Fibroblast of peridontal ligament (primary cell): Measurements from ENCODE around the gene TRAF3IP1.
"Not testable (repeated sequence)": the region's sequence is repeated elsewhere in the genome, so short reads cannot be mapped to it uniquely, and the experiment has no call there.

ENCODE experiments used
- DNase-seq: peaks from one replicate; pipeline ENCODE4 v3.0.0-alpha.2; 2010; ENCODE audit errors: extremely low read depth

Gene TRAF3IP1

DNA sequence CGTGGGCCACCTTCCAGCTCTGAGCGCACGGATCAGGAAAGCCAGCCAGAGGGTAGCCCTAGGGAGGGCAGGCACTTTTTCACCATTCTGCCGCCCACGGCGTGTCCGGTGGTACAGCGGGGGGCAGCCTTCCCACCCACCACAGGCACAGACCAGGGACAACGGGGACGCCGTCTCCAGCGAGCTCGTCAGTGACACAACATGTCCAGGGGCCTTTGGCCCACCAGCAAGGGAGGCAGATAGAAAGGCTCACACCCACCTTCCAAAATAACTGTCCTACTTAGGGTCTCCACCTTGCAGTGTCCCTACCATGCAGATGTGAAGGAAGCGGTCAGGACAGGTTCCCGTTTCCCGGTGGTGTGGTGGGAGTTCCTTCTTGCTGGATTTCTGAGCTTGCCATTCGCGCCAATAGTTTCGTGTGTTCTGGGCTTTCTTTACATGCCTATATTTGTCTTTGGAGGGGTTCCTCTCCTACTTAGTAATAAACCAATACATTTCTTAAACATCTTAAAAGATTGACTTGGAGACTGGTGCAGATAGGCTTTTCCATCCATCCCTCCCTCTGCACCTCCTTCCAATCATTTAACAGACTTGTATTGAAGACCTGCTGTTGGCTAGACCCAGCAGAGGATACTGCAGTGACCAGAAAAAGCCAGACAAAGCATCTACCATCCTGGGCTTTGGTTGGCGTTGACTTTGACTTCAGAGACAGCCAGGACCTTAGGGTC is 107.3 kb downstream of the TRAF3IP1 start:
- peak; percentile 36 for DNase-seq

DNA sequence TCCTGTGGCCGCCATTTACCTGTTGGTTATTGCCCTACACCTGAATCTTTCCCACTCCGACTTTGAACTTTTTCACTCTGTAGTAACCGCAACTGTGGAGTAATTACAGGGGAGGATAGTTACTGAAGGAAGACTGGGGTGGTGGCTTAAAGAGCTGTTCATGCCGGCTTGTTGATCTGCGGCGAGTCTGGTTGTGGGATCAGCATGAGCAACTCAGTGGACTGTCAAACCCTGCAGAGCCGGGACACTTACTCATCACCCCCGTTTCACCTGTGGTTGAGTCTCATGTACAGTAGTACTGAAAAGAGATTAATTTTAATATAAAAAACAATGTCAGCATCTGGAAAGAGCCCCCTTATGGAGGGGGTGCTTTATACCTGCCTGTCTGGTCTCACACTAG is 108.5 kb downstream of the TRAF3IP1 start:
- no peak for DNase-seq

DNA sequence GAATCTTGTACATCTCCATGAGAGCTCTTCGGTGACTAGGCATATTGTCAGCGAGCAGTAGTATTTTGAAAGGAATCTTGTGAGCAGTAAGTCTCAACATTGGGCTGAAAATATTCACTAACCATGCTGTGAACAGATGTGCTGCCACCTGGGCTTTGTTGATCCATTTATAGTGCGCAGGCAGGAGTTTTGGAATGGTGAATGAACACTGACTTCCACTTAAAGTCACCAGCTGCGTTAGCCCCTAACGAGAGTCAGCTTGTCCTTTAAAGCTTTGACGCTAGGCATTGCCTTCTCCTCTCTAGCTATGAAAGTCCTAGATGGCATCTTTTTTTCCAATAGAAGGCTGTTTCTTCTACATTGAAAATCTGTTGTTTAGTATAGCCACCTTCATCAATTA is 110.5 kb downstream of the TRAF3IP1 start:
- DNase-seq: no peak

DNA sequence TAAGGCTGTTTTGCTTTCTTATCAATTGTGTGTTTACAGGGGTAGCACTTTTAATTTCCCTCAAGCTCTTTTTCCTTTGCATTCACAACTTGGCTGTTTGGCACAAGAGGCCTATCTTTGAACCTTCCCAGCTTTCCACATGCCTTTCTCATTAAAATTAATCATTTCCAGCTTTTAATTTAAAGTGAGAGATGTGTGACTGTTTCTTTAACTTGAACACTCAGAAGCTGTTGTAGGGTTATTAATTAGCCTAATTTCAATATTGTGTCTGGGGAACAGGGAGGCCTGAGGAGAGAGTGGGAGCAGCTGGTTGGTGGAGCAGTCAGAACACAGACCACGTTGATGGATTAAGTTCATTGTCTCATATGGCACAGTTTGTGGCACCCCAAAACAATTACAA is 111.1 kb downstream of the TRAF3IP1 start:
- peak; percentile 33 for DNase-seq

DNA sequence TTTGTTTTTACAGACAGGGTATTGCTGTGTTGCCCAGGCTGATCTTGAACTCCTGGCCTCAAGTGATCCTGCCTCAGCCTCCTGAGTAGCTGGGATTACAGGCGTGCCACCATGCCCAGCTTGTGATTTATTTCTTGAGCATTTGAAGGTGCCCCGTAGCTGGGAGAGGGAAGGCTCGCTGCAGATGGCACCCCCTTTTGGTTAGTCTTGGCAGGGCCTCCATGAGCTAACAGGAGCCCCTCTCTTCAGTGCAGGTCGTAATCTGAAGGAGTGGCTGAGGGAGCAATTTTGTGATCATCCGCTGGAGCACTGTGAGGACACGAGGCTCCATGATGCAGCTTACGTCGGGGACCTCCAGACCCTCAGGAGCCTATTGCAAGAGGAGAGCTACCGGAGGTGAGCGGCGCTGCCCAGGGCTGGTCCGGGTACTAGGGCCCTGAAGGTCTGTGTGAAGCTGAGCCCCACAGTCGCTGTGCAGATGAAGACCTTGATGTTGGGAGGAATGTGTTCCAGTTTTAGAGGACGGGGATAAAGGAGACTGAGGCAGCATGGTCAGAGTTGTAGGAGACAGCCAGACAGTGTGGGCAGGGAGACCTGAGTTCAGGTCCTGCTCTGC is 113.1 kb downstream of the TRAF3IP1 start:
- no peak for DNase-seq

DNA sequence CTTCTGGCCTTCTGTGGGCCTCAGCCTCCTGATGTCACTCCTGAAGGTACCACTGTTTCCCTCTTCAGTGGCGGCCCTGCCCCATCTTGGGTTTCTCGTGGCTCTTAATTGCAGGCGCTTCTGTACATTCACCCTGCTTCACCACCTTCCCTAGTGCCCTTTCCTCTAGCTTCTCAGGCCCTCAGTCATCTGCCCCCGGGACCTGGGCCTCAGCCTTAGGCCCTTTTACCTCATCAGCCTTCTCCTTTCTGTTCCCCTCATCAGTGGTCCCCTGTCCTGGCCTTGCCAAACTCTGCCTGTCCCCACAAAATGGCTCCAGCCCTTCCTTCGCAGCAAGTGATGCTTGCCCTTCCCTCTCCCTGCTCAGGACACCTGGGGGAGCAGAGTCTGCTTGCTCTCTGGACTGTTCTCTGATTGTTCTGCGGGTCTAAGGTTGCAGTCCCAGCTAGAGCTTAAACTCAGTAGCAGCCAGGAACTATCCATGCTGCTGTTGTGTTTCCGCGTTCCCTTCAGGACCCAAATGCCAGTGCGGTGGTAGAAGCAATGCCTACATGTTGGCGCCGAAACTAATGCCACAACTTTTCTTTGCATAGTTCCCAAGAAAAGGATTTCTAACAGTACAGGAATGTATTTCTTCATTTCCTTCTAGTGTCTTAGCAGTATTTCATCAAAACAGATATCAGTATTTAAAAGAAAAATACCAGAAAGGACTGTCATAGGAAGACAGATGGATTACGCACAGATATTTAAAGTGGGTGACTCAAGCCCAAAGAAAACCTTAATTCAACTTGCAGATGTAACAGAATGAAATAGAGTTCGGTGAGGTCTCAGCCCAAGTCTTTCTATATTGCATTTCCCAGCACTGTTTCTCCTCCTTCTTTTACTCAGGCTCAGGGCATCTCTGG is 113.9 kb downstream of the TRAF3IP1 start:
- DNase-seq: peak; percentile 98

DNA sequence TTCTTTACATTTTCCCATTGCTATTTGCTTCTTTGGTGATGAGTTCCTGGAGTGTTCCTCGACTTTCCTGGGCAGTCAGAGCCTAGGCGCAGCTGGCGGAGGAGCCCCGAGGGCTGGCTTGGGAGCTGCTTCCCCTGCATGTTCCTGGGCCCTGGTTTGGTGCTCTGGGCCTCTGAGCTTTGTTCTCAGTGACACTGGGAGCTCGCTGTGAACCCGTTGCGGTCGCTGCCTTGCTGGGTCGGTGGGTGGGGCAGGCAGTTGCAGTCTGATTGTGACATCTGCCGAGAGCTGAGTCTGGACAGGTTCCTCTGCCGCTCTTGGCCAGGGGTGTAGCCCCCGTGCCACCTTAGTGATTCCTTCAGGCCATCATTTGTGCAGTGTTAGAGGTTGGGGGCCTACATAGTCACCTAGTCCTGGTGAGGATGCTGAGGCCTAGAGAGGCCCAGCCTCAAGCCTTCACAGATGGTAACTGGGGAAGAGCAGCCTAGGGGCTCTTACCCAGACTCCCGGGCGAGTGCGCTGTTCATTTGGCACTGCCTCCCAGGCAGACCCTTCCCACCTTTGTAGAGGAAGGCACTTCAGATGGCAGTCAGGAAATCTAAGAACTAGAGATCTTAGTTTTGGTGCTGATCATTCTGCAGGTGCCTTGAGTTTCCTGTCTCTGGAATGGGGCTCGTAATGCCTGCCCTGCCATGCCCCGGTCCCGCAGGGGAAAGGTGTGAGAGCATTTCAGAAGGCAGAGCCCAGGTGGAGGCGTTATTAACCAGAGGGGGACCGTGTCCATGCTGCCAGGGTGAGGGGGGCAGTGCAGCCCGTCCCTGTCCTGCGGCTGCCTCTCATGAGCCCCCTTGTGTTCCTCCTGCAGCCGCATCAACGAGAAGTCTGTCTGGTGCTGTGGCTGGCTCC is 114.8 kb downstream of the TRAF3IP1 start:
- DNase-seq: no peak

DNA sequence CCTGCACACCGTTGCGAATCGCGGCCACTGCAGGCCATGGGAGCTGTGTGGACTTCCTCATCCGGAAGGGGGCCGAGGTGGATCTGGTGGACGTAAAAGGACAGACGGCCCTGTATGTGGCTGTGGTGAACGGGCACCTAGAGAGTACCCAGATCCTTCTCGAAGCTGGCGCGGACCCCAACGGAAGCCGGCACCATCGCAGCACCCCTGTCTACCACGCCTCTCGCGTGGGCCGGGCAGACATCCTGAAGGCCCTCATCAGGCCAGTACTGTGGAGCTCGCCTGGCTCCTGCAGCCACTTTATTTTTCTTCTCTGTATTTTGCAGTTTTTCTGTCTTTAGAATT is 115.4 kb downstream of the TRAF3IP1 start:
- DNase-seq: no peak

DNA sequence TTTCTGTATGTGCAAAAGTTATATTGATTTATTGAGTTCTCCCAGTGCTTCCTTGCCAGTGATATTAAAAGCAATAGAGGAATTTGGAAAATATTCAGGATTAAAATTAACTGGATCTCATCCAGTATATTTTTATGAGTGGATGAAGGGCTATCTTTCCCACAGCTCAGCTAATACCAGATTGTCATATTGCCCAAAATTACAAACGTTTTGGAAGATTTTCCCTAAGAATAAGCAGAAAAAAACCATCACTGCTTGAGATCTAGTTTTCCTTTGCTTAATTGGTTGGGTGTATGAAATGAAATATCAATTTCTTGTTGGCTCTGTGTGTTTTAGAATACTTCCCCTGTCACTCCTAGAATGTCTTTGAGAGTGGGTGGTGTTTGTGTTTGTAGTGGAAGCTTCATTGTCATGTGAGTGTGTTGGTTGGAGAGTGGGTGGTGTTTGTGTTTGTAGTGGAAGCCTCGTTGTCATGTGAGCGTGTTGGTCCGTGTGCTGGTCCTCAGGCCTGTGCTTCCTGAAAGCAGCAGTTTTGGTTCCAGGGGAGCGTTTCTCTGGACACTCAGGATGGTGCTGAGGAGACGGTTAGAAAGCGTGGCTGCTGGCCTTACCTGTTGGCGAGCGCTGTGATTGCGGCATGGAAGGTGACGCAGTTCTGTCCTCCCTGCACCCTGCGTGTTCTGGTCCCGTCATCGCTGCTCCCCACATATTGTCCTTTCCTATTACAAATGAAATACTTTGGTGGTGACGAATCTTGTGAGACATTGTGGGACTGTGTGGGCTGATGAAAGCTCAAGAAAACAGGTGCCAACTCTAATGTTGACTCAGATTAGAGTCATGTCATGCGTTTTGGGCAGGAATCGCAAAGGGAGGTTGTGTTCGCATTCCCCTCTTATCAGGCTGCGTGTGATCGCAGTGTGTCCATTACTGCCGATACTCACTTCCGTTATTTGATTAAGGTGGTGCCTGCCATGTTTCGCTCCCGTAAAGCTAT is 118.8 kb downstream of the TRAF3IP1 start:
- peak; percentile 95 for DNase-seq

DNA sequence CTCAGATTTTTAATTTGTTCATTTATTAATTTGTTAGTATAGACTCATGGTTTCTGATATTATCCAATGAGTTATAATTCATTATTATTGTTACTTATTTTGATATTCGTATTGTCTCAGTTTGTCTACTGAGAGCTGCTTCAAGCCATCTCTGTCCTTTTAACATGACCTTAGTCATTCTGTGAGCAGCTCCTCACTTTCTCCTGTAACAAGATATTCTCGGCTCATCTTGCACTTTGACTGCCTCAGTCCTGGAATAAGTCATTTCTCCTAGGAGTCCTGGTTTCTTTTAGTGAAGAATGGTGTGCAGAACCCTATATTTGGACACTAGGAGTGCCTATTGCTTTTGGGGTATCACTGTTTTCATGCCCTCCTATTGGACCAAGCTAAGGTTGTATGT is 119.6 kb downstream of the TRAF3IP1 start:
- peak; percentile 27 for DNase-seq

DNA sequence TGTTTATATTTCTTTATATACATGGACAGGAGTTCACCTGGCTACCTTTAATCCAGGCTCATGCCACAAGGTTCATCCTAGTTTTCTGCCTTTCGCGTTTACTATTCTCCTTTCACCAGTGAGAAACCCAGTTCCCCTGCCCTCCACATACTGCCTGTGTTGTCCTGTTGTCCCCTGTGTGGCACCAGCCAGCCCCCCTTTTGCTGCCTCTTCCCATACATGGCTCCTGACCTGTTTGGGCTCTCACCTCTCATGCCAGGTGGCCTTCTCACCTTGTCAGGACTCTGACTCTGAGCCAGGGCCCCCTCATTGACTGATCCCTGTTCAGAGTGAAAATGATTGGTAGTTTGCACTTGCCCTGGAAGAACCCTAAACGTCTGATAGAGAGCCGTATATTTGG is 120.0 kb downstream of the TRAF3IP1 start:
- DNase-seq: no peak

DNA sequence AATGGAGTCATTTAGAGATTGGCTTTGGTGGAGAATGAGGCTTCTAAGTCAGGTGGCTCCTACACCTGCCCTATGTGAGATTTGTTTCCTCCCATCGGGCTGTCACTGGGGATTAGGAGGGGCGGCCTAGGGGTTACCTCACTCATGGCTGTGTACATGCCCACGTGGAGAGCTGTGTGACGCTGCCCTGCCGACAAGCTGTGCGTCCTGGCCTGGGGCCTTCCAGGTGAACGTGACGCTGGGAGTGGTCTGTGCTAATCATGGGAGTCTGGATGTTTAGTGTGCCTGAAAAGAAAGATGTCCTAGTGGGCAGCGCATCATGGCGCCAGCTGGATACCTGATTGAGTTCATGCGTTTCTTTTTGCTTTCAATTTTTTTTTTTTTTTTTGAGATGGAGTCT is 120.4 kb downstream of the TRAF3IP1 start:
- no peak for DNase-seq

DNA sequence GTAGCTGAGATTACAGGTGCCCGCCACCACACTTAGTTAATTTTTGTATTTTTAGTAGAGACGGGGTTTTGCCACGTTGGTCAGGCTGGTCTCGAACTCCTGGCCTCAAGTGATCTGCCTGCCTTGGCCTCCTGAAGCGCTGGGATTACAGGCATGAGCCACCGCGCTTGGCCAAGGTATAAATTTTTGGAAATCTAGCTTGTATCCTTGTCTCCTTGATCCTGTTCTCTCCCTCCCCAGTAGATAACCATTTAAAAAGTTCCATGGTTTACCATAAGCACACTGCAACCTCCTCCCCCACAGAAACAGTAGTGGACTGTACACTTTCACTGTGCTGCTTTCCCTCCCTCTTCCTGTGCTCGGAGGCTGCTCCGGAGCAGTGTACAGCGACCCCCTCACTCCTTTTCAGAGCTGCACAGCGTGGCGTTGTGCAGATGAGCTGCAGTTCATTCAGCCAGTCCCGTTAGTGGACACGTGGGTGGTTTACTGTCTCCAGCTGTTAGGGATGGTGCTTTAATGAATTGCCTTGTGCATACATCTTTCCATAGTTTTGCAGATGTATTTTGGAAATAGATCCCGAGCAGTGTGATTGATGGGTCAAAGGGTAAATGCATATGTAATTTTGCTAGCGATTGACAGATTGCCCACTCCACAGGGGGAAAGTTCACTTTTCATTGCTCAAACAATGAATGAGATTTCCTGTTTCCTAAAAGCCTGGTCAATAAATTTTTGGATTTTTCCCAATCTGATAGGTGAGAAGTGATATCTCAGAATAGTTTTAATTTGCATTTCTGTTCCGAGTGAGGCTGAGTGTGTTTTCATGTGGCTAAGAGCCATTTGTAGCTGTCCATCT is 121.2 kb downstream of the TRAF3IP1 start:
- no peak for DNase-seq

DNA sequence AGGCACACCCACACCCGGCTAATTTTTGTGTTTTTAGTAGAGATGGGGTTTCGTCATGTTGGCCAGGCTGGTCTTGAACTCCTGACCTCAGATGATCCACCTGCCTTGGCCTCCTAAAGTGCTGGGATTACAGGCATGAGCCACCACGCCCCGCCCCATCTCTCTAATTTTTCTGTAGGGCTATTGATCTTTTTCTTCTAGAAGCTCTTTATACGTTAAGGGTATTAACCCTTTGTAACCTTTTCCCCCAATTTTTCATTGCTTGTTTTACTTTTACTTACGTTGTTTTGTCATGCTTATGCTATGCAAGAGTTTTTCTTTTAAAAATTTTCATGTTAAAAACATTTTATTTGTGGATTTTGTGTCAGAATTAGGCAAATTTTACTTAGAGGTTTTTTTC is 121.9 kb downstream of the TRAF3IP1 start:
- DNase-seq: not testable (repeated sequence)

DNA sequence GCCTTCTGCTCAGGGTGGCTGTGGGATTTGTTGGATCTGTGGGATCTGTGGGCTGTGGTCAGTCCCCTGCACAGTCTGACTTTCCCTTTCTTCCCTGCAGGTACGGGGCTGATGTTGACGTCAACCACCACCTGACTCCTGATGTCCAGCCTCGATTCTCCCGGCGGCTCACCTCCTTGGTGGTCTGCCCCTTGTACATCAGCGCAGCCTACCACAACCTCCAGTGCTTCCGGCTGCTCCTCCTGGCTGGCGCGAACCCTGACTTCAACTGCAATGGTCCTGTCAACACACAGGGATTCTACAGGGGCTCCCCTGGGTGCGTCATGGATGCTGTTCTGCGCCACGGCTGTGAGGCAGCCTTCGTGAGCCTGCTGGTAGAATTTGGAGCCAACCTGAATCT is 123.9 kb downstream of the TRAF3IP1 start:
- no peak for DNase-seq

DNA sequence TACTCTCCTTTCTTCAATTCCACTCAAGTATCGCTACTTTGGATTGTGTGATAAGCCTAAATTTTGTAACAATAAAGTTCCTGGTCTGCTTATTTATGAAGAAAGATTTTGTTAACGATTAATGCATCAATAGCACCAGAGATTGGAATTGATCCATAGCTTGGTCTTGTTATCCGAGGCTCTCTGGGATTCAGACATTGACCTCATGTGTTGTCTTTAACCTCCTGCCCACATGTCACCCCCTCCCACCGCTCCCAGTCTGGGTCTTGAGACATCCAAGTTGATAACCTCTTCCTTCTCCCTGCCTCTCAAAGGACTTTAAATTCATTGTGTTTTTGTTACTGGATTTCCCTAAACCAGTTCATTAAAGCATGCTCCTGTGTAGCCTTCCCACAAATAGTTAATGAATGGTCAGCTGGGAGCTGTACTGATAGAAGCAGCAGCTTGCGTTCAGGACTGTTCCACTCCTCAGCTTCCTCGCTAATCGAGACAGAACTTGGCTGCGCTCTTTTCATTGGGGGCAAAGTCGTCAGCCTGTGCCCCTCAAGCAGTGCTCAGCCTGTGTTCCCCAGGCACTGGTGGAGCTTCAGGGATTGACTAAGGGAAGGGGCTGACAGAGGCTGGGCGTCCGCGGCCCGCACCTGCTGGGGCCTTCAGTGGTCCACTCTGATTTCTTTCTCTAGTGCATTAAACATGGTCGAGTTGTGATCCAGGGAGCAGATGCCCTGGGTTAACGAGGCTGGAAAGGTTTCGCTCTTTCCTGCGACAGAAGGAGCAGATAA is 125.3 kb downstream of the TRAF3IP1 start:
- DNase-seq: no peak

DNA sequence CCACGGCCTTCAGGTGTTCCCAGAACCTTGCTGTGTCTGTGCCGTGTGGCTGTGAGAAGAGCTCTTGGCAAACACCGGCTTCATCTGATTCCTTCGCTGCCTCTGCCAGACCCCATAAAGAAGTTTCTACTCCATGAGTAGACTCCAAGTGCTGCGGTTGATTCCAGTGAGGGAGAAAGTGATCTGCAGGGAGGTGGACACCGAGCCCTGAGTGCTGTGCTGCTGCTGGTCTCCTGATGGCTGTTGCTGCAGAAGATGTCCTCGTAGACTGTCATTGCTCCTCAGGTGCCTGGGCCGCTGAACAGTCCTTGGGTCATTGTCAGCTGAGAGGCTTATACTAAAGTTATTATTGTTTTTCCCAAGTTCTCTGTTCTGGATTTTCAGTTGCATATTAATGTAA is 126.1 kb downstream of the TRAF3IP1 start:
- DNase-seq: no peak

DNA sequence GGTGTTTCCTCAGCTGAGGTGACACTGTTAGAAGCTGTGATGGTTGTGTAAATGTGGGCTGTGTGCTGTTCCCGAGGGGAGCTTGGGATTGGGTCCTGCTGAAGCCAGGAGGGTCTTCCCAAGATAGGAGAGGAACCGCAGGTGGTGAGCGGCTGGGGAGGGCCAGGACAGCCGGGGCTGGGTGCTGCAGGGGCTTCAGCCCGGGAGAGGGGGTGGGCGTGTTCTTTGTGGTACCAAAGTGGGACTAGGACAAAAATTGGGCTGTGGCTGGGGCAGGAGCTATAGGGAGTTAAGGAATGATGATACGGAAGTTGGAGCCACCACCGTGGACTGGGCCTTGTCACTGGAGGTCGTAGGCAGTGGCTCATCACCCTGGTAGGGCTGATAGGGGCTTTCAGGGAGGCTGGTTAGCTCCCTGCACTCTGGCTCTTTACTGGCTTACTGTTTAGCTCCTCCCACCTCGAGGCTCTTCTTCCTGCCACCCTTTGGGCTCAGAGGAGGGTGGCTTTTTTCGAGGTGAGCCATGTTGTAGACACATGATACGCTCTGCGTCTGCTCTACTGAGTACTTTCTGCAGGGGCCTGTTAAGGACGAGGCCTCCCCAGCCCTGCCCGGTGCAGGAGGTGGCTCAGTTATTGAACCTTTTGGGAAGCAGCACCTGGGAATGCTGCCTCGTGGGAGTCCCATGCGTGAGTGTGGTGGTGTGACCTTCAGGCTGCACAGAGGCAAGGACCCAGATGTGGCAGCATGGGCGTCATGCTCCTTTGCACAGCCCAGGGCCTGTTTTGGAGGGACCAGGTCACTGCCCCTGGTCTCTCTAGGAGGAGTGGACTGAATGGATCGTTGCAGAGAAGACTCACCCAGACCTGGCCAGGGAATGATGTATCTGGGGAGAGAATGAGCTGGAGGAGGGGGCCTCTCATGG is 128.0 kb downstream of the TRAF3IP1 start:
- DNase-seq: no peak
